Natural killer cell treated with Interleukin-12 subunit alpha and Interleukin-12 subunit beta and Interleukin-15 and Interleukin-18, amount 100 ng/mL, for 72 hours (primary cell): Measurements from ENCODE around the gene ATXN7. TPM values are rescaled to one million over a fixed set of nuclear protein-coding genes. Genes with fewer than 3 reads are reported as not detected.

Source experiments
- ATAC-seq, 2 donors: fragments of 150-1000 bp; cut with Tn5 transposase in 1 of 2; sonication (Bioruptor Pico), chemical (Tn5 transposase) in 1 of 2; 2 replicates each; pipeline ENCODE4 v1.10.0; 2021
- DNase-seq: peaks from one replicate; pipeline ENCODE4 v3.0.0; 2022; ENCODE audit warnings: low spot score
- H3K27ac Mint-ChIP-seq, 2 donors: 1 replicate in 1 of 2; 2 replicates in 1 of 2; pipeline ENCODE4 v1.8.0; 2022; ENCODE audit warnings: mixed read lengths in 2 of 2, mild to moderate bottlenecking in 1 of 2, moderate library complexity in 1 of 2
- H3K27me3 Mint-ChIP-seq, 2 donors: 1 replicate in 1 of 2; 2 replicates in 1 of 2; pipeline ENCODE4 v1.8.0; 2022; ENCODE audit warnings: mixed read lengths in 2 of 2
- H3K36me3 Mint-ChIP-seq: one replicate; pipeline ENCODE4 v1.8.0; 2022; ENCODE audit warnings: mixed read lengths
- H3K4me1 Mint-ChIP-seq, 2 donors: 1 replicate in 1 of 2; 2 replicates in 1 of 2; pipeline ENCODE4 v1.8.0; 2022; ENCODE audit warnings: low read depth in 2 of 2, mixed read lengths in 2 of 2, mild to moderate bottlenecking in 1 of 2
- H3K4me3 Mint-ChIP-seq: one replicate; pipeline ENCODE4 v1.8.0; 2022; ENCODE audit warnings: mixed read lengths
- H3K9me3 Mint-ChIP-seq: 2 replicates; pipeline ENCODE4 v1.8.0; 2022; ENCODE audit warnings: mixed read lengths
- total RNA-seq, 2 donors: library from RNA; stranded (reverse); gene quantifications; one replicate each; pipeline ENCODE4 v1.2.3, GENCODE V29; 2022

ATXN7 gene
- total RNA-seq, 2 donors from 2014 or later: 96.5 to 101 TPM

GRCh38 chr3:63942528-63942927 lies 78.9 kb downstream of the ATXN7 start:
- DNase-seq (no peak), ATAC-seq (no peak)
- Mint-ChIP-seq H3K4me3 (peak overlapping the region; percentile 27), H3K9me3 (no peaks in the 10 kb centered on the region), H3K27ac (peak overlapping the region; percentile 54 to 76), H3K36me3 (no peaks in the 10 kb centered on the region), H3K27me3 (no peaks in the 10 kb centered on the region), H3K4me1 (peaks cover 80 to 84% of the 10 kb centered on the region in 2 donors)

- H3K27me3 Mint-ChIP-seq: no peaks in the 10 kb centered on the region
- peak in 1 of 2 donors; percentile 42 for ATAC-seq
- H3K9me3 Mint-ChIP-seq: no peaks in the 10 kb centered on the region
- H3K36me3 Mint-ChIP-seq: peaks cover 6% of the 10 kb centered on the region
- no peak overlapping the region for H3K4me3 Mint-ChIP-seq
- no peak for DNase-seq
- peak overlapping the region; percentile 54 to 76 for H3K27ac Mint-ChIP-seq
- H3K4me1 Mint-ChIP-seq: peaks cover 78 to 83% of the 10 kb centered on the region in 2 donors
Observed at GRCh38 chr3:63943678-63944077, 80.0 kb downstream of the ATXN7 start.

- no peaks in the 10 kb centered on the region for H3K27me3 Mint-ChIP-seq
- H3K4me1 Mint-ChIP-seq: peaks cover 62 to 65% of the 10 kb centered on the region in 2 donors
- H3K4me3 Mint-ChIP-seq: no peak overlapping the region
- H3K27ac Mint-ChIP-seq: peak overlapping the region; percentile 64 to 77
- DNase-seq: no peak
- H3K36me3 Mint-ChIP-seq: peaks cover 6% of the 10 kb centered on the region
- no peaks in the 10 kb centered on the region for H3K9me3 Mint-ChIP-seq
- ATAC-seq: no peak
Observed at GRCh38 chr3:63945558-63946096, 82.0 kb downstream of the ATXN7 start.

- ATAC-seq (no peak), DNase-seq (no peak)
- Mint-ChIP-seq H3K36me3 (peaks cover 6% of the 10 kb centered on the region), H3K4me1 (peaks cover 59 to 67% of the 10 kb centered on the region in 2 donors), H3K9me3 (no peaks in the 10 kb centered on the region), H3K27ac (peak overlapping the region; percentile 64 to 77), H3K27me3 (no peaks in the 10 kb centered on the region), H3K4me3 (no peak overlapping the region)
Observed at GRCh38 chr3:63946753-63947152, 83.1 kb downstream of the ATXN7 start.

- H3K4me1 Mint-ChIP-seq: peaks cover 56 to 67% of the 10 kb centered on the region in 2 donors
- H3K27me3 Mint-ChIP-seq: no peaks in the 10 kb centered on the region
- DNase-seq (no peak), ATAC-seq (peak in 1 of 2 donors; percentile 62)
- peaks cover 6% of the 10 kb centered on the region for H3K36me3 Mint-ChIP-seq
- peak overlapping the region; percentile 48 to 77 for H3K27ac Mint-ChIP-seq
- H3K4me3 Mint-ChIP-seq: no peak overlapping the region
- no peaks in the 10 kb centered on the region for H3K9me3 Mint-ChIP-seq
Observed at GRCh38 chr3:63947594-63947993, 83.9 kb downstream of the ATXN7 start.

- Mint-ChIP-seq H3K9me3 (no peaks in the 10 kb centered on the region), H3K4me1 (peaks cover 47 to 59% of the 10 kb centered on the region in 2 donors), H3K36me3 (peaks cover 13% of the 10 kb centered on the region), H3K27ac (no peak overlapping the region), H3K4me3 (no peak overlapping the region), H3K27me3 (no peaks in the 10 kb centered on the region)
- no peak for ATAC-seq
- DNase-seq: no peak
Observed at GRCh38 chr3:63949005-63949404, 85.3 kb downstream of the ATXN7 start.

GRCh38 chr3:63950698-63951097 lies 87.0 kb downstream of the ATXN7 start:
- no peak for DNase-seq
- H3K36me3 Mint-ChIP-seq: peaks cover 18% of the 10 kb centered on the region
- peaks cover 45 to 57% of the 10 kb centered on the region in 2 donors for H3K4me1 Mint-ChIP-seq
- H3K27me3 Mint-ChIP-seq: no peaks in the 10 kb centered on the region
- no peaks in the 10 kb centered on the region for H3K9me3 Mint-ChIP-seq
- H3K27ac Mint-ChIP-seq: peak overlapping the region; percentile 63 to 87
- no peak for ATAC-seq
- no peak overlapping the region for H3K4me3 Mint-ChIP-seq

GRCh38 chr3:63951492-63952247 lies 88.0 kb downstream of the ATXN7 start:
- Mint-ChIP-seq H3K4me3 (peak overlapping the region; percentile 68), H3K27ac (peak overlapping the region; percentile 63 to 87), H3K27me3 (no peaks in the 10 kb centered on the region), H3K9me3 (no peaks in the 10 kb centered on the region), H3K36me3 (peaks cover 18% of the 10 kb centered on the region), H3K4me1 (peaks cover 41 to 49% of the 10 kb centered on the region in 2 donors)
- DNase-seq (no peak), ATAC-seq (peak; percentile 62 to 73)

- DNase-seq: no peak
- Mint-ChIP-seq H3K27me3 (no peaks in the 10 kb centered on the region), H3K9me3 (no peaks in the 10 kb centered on the region), H3K36me3 (peaks cover 18% of the 10 kb centered on the region), H3K4me3 (no peak overlapping the region), H3K27ac (peak overlapping the region; percentile 63 to 87), H3K4me1 (peaks cover 38 to 46% of the 10 kb centered on the region in 2 donors)
- ATAC-seq: peak in 1 of 2 donors; percentile 61
Observed at GRCh38 chr3:63952248-63952594, 88.6 kb downstream of the ATXN7 start.

- DNase-seq (no peak), ATAC-seq (no peak)
- no peaks in the 10 kb centered on the region for H3K9me3 Mint-ChIP-seq
- peaks cover 26 to 38% of the 10 kb centered on the region in 2 donors for H3K4me1 Mint-ChIP-seq
- H3K27ac Mint-ChIP-seq: no peak overlapping the region
- no peak overlapping the region for H3K4me3 Mint-ChIP-seq
- peaks cover 13% of the 10 kb centered on the region for H3K36me3 Mint-ChIP-seq
- no peaks in the 10 kb centered on the region for H3K27me3 Mint-ChIP-seq
Observed at GRCh38 chr3:63954182-63954581, 90.5 kb downstream of the ATXN7 start.

GRCh38 chr3:63955036-63955650 lies 91.5 kb downstream of the ATXN7 start:
- no peak overlapping the region for H3K4me3 Mint-ChIP-seq
- peak overlapping the region in 1 of 2 donors; percentile 56 for H3K27ac Mint-ChIP-seq
- no peak for ATAC-seq
- no peak for DNase-seq
- no peaks in the 10 kb centered on the region for H3K9me3 Mint-ChIP-seq
- peaks cover 30 to 43% of the 10 kb centered on the region in 2 donors for H3K4me1 Mint-ChIP-seq
- H3K36me3 Mint-ChIP-seq: peaks cover 13% of the 10 kb centered on the region
- no peaks in the 10 kb centered on the region for H3K27me3 Mint-ChIP-seq

GRCh38 chr3:63955830-63956545 lies 92.3 kb downstream of the ATXN7 start:
- no peak for ATAC-seq
- Mint-ChIP-seq H3K9me3 (no peaks in the 10 kb centered on the region), H3K4me3 (no peak overlapping the region), H3K36me3 (peaks cover 13% of the 10 kb centered on the region), H3K4me1 (peaks cover 35 to 44% of the 10 kb centered on the region in 2 donors), H3K27ac (peak overlapping the region in 1 of 2 donors; percentile 29), H3K27me3 (no peaks in the 10 kb centered on the region)
- no peak for DNase-seq

GRCh38 chr3:63959146-63959545 lies 95.5 kb downstream of the ATXN7 start:
- no peaks in the 10 kb centered on the region for H3K9me3 Mint-ChIP-seq
- H3K4me3 Mint-ChIP-seq: no peak overlapping the region
- H3K27me3 Mint-ChIP-seq: no peaks in the 10 kb centered on the region
- peak overlapping the region in 1 of 2 donors; percentile 39 for H3K27ac Mint-ChIP-seq
- ATAC-seq: no peak
- peaks cover 11% of the 10 kb centered on the region for H3K36me3 Mint-ChIP-seq
- DNase-seq: no peak
- peaks cover 27 to 35% of the 10 kb centered on the region in 2 donors for H3K4me1 Mint-ChIP-seq
